Measurements from ENCODE around the gene FMN1. TPM values are rescaled to one million over a fixed set of nuclear protein-coding genes. Genes with fewer than 3 reads are reported as not detected.

The FMN1 gene
- total and polyA plus RNA-seq, 2 of the 8 experiments (the other 6 are each of a cell fraction or from before 2014, with no cell fraction given), result 0.27 to 3.7 TPM

DNA sequence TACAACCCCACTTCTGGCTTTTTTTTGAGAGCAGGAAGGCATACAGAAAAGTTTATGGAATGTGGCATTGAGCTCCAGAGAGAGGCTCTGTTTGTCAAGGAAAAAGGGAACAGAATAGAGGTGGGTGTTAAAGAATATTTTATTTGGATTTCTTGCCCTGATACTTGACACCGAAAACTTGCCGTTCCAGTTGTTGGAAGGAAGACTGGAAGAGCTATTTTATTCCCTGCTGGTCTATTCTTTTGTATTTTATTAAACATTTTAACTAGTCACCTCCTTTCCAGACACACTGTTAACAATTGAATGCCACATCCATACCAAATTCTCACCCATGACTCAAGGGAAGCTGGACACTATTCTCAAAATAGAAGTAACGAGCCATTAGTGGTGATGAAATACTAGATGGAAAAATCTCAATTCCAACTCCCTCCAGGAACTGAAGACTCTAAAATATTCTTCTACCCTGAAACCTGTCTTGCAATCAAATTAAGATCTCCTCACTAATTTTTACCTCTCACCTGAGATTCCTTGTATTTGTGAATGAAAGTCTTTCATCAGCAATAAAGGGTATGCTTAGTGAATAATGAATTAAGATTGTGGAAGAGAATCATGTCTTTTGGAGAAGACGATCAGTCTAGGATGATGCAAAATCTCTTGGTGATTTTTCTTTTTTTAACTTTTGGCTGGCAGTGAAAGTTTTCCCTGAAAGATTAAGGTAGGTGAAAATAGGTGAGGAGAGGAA, 448.2 kb downstream of the FMN1 start:
- Histone ChIP-seq H3K23ac (ENCODE audit: insufficient read length) (no peak overlapping the region), H2AFZ (ENCODE audit: low read length) (no peak overlapping the region), H3K27me3 (replicated peaks in 1 of 4; ENCODE audit: control insufficient read depth in 3 of 4, extremely low read depth in 1 of 4, insufficient read depth in 3 of 4, low read length in 3 of 4) (no peaks in the 10 kb centered on the region), H2BK15ac (ENCODE audit: low read length) (no peak overlapping the region), H3K79me2 (ENCODE audit: control insufficient read depth in 1 of 2, insufficient read depth in 2 of 2, low read length in 2 of 2) (no peaks in the 10 kb centered on the region), H3K79me1 (ENCODE audit: low read depth, low read length) (no peaks in the 10 kb centered on the region), H2BK12ac (ENCODE audit: low read depth, low read length) (no peak overlapping the region), H3K4me3 (ENCODE audit: extremely low read depth in 1 of 4, insufficient read depth in 2 of 4, low read depth in 3 of 4, low read length in 4 of 4) (no peak overlapping the region), H3K4me2 (ENCODE audit: insufficient read depth in 1 of 2, low read depth in 2 of 2, low read length in 2 of 2) (no peak overlapping the region), H3K14ac (ENCODE audit: insufficient read length) (no peak overlapping the region), H2BK5ac (ENCODE audit: low read depth, low read length) (no peak overlapping the region), H4K91ac (replicated peaks; ENCODE audit: insufficient read length, low read length) (no peak overlapping the region), H3K4ac (replicated peaks; ENCODE audit: insufficient read length, low read depth, low read length) (no peak overlapping the region), H3K27ac (ENCODE audit: low read depth, low read length) (no peak overlapping the region), H3K9ac (replicated peaks in 1 of 4; ENCODE audit: extremely low read depth in 1 of 4, low read depth in 3 of 4, low read length in 3 of 4) (no peak overlapping the region), H4K5ac (ENCODE audit: insufficient read length, low read depth, low read length) (no peak overlapping the region), H3K36me3 (ENCODE audit: control insufficient read depth in 2 of 4, insufficient read depth in 4 of 4, low read length in 3 of 4) (no peaks in the 10 kb centered on the region), H3K9me3 (ENCODE audit: insufficient read depth in 2 of 2, low read depth in 1 of 2, low read length in 1 of 2) (no peaks in the 10 kb centered on the region), H2BK120ac (replicated peaks; ENCODE audit: low read depth, low read length) (no peak overlapping the region), H4K20me1 (replicated peaks in 1 of 2; ENCODE audit: control insufficient read depth in 1 of 2, insufficient read depth in 2 of 2, low read length in 2 of 2) (no peaks in the 10 kb centered on the region), H2BK20ac (ENCODE audit: low read length) (no peak overlapping the region), H4K8ac (ENCODE audit: extremely low read depth, insufficient read depth, low read length) (no peak overlapping the region), H3K56ac (replicated peaks; ENCODE audit: insufficient read length, low read depth, low read length) (no peak overlapping the region), H3K4me1 (replicated peaks in 1 of 4; ENCODE audit: control insufficient read depth in 3 of 4, insufficient read depth in 4 of 4, low read length in 3 of 4) (peaks cover 0 to 4% (median 1%) of the 10 kb centered on the region in 4 experiments; a peak in 2 of 7 replicates), H3K23me2 (ENCODE audit: low read depth, low read length) (0 out of 2 replicates have a peak, but pooled peaks cover 1% of the 10 kb centered on the region), H3K18ac (ENCODE audit: extremely low read depth, low read length) (no peak overlapping the region), H2AK5ac (ENCODE audit: low read depth, low read length) (no peak overlapping the region)
- DNase-seq (ENCODE audit: low read depth in 1 of 2, low spot score in 2 of 2) (no peak), FAIRE-seq (no peak)
- ChIA-PET POLR2A (ENCODE audit: partially characterized antibody) (no interaction called here), CTCF (ENCODE audit: partially characterized antibody) (interaction anchor here (0.6 to 1.7 kb wide), 4 partner anchors 9 to 248 kb away, joined by 3 to 4 read pairs (median 3); no protein-coding TSS in a partner anchor)
- WGBS, 2 experiments (ENCODE audit: extremely low coverage in 1 of 2, insufficient coverage in 1 of 2, insufficient read length in 1 of 2, insufficient replicate concordance in 2 of 2, low coverage in 1 of 2, low lambda C conversion rate in 2 of 2, missing lambda C conversion rate in 1 of 2), result 88% methylated on average over 4 of the region's 4 CpGs; no CpG with 5 or more reads in 1 of the 2 experiments
- TF ChIP-seq SRF (IDR thresholded peaks at IDR 0.05; ENCODE audit: low read depth, low read length) (no peak), POU5F1 (IDR thresholded peaks at IDR 0.05; ENCODE audit: low read depth, low read length) (no peak)
